HEK293 (cell line): ENCODE measurements around the gene FEV.

Experiments used
- CTCF ChIA-PET: fragments of 350-600 bp; formaldehyde crosslinking; extraction: SDS; loops from one replicate; lab custom pipeline; 2021; ENCODE audit warnings: antibody characterized with exemption; lab: Yijun Ruan, JAX
- POLR2A ChIA-PET: fragments of 300-600 bp; formaldehyde crosslinking; extraction: SDS; loops from one replicate; lab custom pipeline; 2020; ENCODE audit warnings: antibody characterized with exemption, inconsistent platforms; lab: Yijun Ruan, JAX
- H3K27ac ChIP-seq: fragments of 200-500 bp; sonication (Bioruptor generic); 2 replicates; pipeline ENCODE4 v1.5.1; 2014; ENCODE audit warnings: low read depth, low read length, control low read depth, inconsistent platforms; ENCODE audit errors: extremely low read depth
- H3K36me3 ChIP-seq, 2 experiments: fragments of 200-500 bp in 1 of 2; sonication (Bioruptor generic) in 1 of 2; 1 replicate in 1 of 2; 2 replicates in 1 of 2; pipeline ENCODE4 v1.5.1; 2014 to 2017; ENCODE audit warnings: inconsistent platforms in 2 of 2, low read length in 2 of 2; ENCODE audit not compliant: control insufficient read depth in 2 of 2, insufficient read depth in 1 of 2
- H3K4me1 ChIP-seq: fragments of 200-500 bp; sonication (Bioruptor generic); 2 replicates; pipeline ENCODE4 v1.5.1; 2014; ENCODE audit warnings: mild to moderate bottlenecking, low read length, inconsistent platforms; ENCODE audit not compliant: control insufficient read depth, insufficient read depth
- H3K4me3 ChIP-seq: 2 replicates; pipeline ENCODE4 v1.5.1; 2011; ENCODE audit warnings: low read depth, mild to moderate bottlenecking, control low read depth, low read length, moderate library complexity
- H3K9me3 ChIP-seq: fragments of 200-500 bp; sonication (Bioruptor generic); 2 replicates; pipeline ENCODE4 v1.5.1; 2014; ENCODE audit warnings: low read depth, low read length, inconsistent platforms; ENCODE audit not compliant: control insufficient read depth, insufficient read depth
- EGR2 ChIP-seq: fragments of 450-650 bp; formaldehyde crosslinking; IDR thresholded peaks from 2 replicates; pipeline ENCODE4 v1.5.1; 2016; ENCODE audit warnings: low read depth, missing biosample characterization, missing genetic modification characterization
- FEZF1 ChIP-seq: fragments of 450-650 bp; formaldehyde crosslinking; IDR thresholded peaks from 2 replicates; pipeline ENCODE4 v1.5.1; 2016; ENCODE audit warnings: missing biosample characterization, missing genetic modification characterization
- GLI2 ChIP-seq: fragments of 450-650 bp; formaldehyde crosslinking; IDR thresholded peaks from 2 replicates; pipeline ENCODE4; 2017; ENCODE audit warnings: missing biosample characterization, missing genetic modification characterization, low read depth, borderline replicate concordance
- GLIS2 ChIP-seq: fragments of 450-650 bp; formaldehyde crosslinking; IDR thresholded peaks from 2 replicates; pipeline ENCODE4 v1.5.1; 2016; ENCODE audit warnings: missing biosample characterization, missing genetic modification characterization
- SP7 ChIP-seq: fragments of 450-650 bp; formaldehyde crosslinking; IDR thresholded peaks from 2 replicates; pipeline ENCODE4 v1.5.1; 2016; ENCODE audit warnings: missing biosample characterization, missing genetic modification characterization
- ZBTB17 ChIP-seq: fragments of 450-650 bp; formaldehyde crosslinking; IDR thresholded peaks from 2 replicates; pipeline ENCODE4 v1.5.1; 2016; ENCODE audit warnings: missing biosample characterization, missing genetic modification characterization
- ZIC2 ChIP-seq: fragments of 450-650 bp; formaldehyde crosslinking; IDR thresholded peaks from 2 replicates; pipeline ENCODE4 v1.5.1; 2016; ENCODE audit warnings: missing biosample characterization, missing genetic modification characterization
- ZNF530 ChIP-seq: fragments of 450-650 bp; formaldehyde crosslinking; IDR thresholded peaks from 2 replicates; pipeline ENCODE4 v1.5.1; 2016; ENCODE audit warnings: low read depth, missing biosample characterization, missing genetic modification characterization
- ZNF558 ChIP-seq: fragments of 450-650 bp; formaldehyde crosslinking; IDR thresholded peaks from 2 replicates; pipeline ENCODE4 v1.5.1; 2016; ENCODE audit warnings: missing biosample characterization, missing genetic modification characterization
- ZNF585B ChIP-seq: fragments of 450-650 bp; formaldehyde crosslinking; IDR thresholded peaks from 2 replicates; pipeline ENCODE4 v1.5.1; 2016; ENCODE audit warnings: missing biosample characterization, missing genetic modification characterization
- ZNF596 ChIP-seq: fragments of 450-650 bp; IDR thresholded peaks from 2 replicates; pipeline ENCODE4 v1.5.0; 2018; ENCODE audit warnings: missing biosample characterization, mild to moderate bottlenecking, missing genetic modification characterization, moderate library complexity
- ZNF645 ChIP-seq: fragments of 450-650 bp; formaldehyde crosslinking; IDR thresholded peaks from 2 replicates; pipeline ENCODE4; 2016; ENCODE audit warnings: missing biosample characterization, missing genetic modification characterization
- ZNF692 ChIP-seq: fragments of 450-650 bp; formaldehyde crosslinking; IDR thresholded peaks from 2 replicates; pipeline ENCODE4 v1.5.1; 2016; ENCODE audit warnings: missing biosample characterization, missing genetic modification characterization
- ZNF704 ChIP-seq: fragments of 450-650 bp; formaldehyde crosslinking; IDR thresholded peaks from 2 replicates; pipeline ENCODE4 v1.5.1; 2016; ENCODE audit warnings: missing biosample characterization, missing genetic modification characterization
- ZNF777 ChIP-seq: fragments of 450-650 bp; formaldehyde crosslinking; IDR thresholded peaks from 2 replicates; pipeline ENCODE4 v1.5.1; 2017; ENCODE audit warnings: missing biosample characterization, missing genetic modification characterization, borderline replicate concordance
- ZNF791 ChIP-seq: fragments of 450-650 bp; formaldehyde crosslinking; IDR thresholded peaks from 2 replicates; pipeline ENCODE4 v1.5.1; 2016; ENCODE audit warnings: missing biosample characterization, missing genetic modification characterization
- ZNF843 ChIP-seq: fragments of 450-650 bp; formaldehyde crosslinking; IDR thresholded peaks from 2 replicates; pipeline ENCODE4 v1.5.1; 2016; ENCODE audit warnings: missing biosample characterization, missing genetic modification characterization
- TF ChIP-seq, protein P1 (sequence below): fragments of 450-650 bp; formaldehyde crosslinking; conservative IDR thresholded peaks from 2 replicates; pipeline ENCODE4 v1.5.1; 2016; ENCODE audit warnings: low read depth, missing biosample characterization, missing genetic modification characterization
- TF ChIP-seq, protein P2 (sequence below): fragments of 450-650 bp; formaldehyde crosslinking; IDR thresholded peaks from 2 replicates; pipeline ENCODE4 v1.5.1; 2016; ENCODE audit warnings: missing biosample characterization, missing genetic modification characterization, low read depth
- TF ChIP-seq, protein P3 (sequence below): fragments of 450-650 bp; formaldehyde crosslinking; optimal IDR thresholded peaks from 2 replicates; pipeline ENCODE3; 2016; ENCODE audit warnings: missing biosample characterization, mild to moderate bottlenecking, missing genetic modification characterization

Gene FEV

DNA sequence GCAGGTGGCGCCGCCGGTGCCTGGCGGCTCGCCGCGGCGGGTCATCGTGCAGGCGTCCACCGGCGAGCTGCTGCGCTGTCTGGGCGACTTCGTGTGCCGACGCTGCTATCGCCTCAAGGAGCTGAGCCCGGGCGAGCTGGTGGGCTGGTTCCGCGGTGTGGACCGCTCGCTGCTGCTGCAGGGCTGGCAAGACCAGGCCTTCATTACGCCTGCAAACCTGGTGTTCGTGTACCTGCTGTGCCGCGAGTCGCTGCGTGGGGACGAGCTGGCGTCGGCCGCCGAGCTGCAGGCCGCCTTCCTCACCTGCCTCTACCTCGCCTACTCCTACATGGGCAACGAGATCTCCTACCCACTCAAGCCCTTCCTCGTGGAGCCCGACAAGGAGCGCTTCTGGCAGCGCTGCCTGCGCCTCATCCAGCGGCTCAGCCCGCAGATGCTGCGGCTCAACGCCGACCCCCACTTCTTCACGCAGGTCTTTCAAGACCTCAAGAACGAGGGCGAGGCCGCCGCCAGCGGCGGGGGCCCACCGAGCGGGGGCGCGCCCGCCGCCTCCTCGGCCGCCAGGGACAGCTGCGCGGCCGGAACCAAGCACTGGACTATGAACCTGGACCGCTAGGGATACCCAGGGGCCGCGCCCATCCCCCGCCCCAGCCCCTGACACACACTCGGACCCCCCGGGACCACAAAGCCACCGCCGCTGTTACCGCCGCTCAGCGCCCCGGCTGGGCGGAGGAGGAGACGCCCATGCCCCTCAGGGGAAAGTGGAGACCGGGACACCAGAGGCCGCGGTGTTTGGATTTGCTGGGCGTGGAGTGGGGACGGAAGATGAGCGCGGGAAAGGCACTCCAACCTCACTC is 24.4 kb downstream of the FEV start (continued):
- TF ChIP-seq ZNF645 (tag by site-specific recombination) (no peak), SP7 (tag by site-specific recombination) (no peak), GLI2 (tag by site-specific recombination) (no peak), EGR2 (tag by site-specific recombination) (peak; percentile 12; the same call in 1 of the 2 replicates), ZNF692 (tag by site-specific recombination) (peak; percentile 52), ZNF530 (tag by site-specific recombination) (no peak), ZNF777 (tag by site-specific recombination) (no peak)
- TF ChIP-seq, protein P1, sequence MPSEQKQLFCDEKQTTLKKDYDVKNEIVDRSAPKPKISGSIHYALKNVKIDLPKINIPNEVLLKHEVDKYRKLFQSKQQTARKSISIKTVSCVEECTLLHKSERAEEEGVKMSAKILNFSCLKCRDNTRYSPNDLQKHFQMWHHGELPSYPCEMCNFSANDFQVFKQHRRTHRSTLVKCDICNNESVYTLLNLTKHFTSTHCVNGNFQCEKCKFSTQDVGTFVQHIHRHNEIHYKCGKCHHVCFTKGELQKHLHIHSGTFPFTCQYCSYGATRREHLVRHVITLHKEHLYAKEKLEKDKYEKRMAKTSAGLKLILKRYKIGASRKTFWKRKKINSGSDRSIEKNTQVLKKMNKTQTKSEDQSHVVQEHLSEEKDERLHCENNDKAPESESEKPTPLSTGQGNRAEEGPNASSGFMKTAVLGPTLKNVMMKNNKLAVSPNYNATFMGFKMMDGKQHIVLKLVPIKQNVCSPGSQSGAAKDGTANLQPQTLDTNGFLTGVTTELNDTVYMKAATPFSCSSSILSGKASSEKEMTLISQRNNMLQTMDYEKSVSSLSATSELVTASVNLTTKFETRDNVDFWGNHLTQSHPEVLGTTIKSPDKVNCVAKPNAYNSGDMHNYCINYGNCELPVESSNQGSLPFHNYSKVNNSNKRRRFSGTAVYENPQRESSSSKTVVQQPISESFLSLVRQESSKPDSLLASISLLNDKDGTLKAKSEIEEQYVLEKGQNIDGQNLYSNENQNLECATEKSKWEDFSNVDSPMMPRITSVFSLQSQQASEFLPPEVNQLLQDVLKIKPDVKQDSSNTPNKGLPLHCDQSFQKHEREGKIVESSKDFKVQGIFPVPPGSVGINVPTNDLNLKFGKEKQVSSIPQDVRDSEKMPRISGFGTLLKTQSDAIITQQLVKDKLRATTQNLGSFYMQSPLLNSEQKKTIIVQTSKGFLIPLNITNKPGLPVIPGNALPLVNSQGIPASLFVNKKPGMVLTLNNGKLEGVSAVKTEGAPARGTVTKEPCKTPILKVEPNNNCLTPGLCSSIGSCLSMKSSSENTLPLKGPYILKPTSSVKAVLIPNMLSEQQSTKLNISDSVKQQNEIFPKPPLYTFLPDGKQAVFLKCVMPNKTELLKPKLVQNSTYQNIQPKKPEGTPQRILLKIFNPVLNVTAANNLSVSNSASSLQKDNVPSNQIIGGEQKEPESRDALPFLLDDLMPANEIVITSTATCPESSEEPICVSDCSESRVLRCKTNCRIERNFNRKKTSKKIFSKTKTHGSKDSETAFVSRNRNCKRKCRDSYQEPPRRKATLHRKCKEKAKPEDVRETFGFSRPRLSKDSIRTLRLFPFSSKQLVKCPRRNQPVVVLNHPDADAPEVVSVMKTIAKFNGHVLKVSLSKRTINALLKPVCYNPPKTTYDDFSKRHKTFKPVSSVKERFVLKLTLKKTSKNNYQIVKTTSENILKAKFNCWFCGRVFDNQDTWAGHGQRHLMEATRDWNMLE (tag by site-specific recombination): no peak
- TF ChIP-seq, protein P2, sequence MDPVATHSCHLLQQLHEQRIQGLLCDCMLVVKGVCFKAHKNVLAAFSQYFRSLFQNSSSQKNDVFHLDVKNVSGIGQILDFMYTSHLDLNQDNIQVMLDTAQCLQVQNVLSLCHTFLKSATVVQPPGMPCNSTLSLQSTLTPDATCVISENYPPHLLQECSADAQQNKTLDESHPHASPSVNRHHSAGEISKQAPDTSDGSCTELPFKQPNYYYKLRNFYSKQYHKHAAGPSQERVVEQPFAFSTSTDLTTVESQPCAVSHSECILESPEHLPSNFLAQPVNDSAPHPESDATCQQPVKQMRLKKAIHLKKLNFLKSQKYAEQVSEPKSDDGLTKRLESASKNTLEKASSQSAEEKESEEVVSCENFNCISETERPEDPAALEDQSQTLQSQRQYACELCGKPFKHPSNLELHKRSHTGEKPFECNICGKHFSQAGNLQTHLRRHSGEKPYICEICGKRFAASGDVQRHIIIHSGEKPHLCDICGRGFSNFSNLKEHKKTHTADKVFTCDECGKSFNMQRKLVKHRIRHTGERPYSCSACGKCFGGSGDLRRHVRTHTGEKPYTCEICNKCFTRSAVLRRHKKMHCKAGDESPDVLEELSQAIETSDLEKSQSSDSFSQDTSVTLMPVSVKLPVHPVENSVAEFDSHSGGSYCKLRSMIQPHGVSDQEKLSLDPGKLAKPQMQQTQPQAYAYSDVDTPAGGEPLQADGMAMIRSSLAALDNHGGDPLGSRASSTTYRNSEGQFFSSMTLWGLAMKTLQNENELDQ (tag by site-specific recombination): no peak

- H3K36me3 ChIP-seq: no peaks in the 10 kb centered on the region
- no peaks in the 10 kb centered on the region for H3K9me3 ChIP-seq
- H3K4me1 ChIP-seq: peaks cover 9% of the 10 kb centered on the region
- peak overlapping the region; percentile 29 for H3K4me3 ChIP-seq
- no peak overlapping the region for H3K27ac ChIP-seq
- ChIA-PET POLR2A (interaction anchor here (1.0 to 1.2 kb wide), 2 partner anchors 103 to 301 kb away, joined by 3 to 7 read pairs; partner anchors contain the start of genes BCS1L and ZNF142), CTCF (interaction anchor here (0.7 to 2.2 kb wide), 4 partner anchors 42 to 810 kb away, joined by 3 to 7 read pairs (median 3); no protein-coding TSS in a partner anchor)
- 0 out of 2 replicates have a peak, but pooled peaks have one; percentile 17 for TF ChIP-seq ZBTB17
- TF ChIP-seq, protein P3, sequence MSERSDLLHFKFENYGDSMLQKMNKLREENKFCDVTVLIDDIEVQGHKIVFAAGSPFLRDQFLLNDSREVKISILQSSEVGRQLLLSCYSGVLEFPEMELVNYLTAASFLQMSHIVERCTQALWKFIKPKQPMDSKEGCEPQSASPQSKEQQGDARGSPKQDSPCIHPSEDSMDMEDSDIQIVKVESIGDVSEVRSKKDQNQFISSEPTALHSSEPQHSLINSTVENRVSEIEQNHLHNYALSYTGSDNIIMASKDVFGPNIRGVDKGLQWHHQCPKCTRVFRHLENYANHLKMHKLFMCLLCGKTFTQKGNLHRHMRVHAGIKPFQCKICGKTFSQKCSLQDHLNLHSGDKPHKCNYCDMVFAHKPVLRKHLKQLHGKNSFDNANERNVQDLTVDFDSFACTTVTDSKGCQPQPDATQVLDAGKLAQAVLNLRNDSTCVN (tag by site-specific recombination): peak; percentile 38
- TF ChIP-seq ZNF843: no peak
- TF ChIP-seq ZNF777 (tag by site-specific recombination): 0 out of 2 replicates have a peak, but pooled peaks have one; percentile 29
- no peak for TF ChIP-seq ZNF585B
- no peak for TF ChIP-seq ZNF596 (tag by site-specific recombination)
- no peak for TF ChIP-seq ZNF704 (tag by site-specific recombination)
- peak; percentile 22 for TF ChIP-seq ZIC2
- no peak for TF ChIP-seq ZNF558 (tag by site-specific recombination)
- peak; percentile 74 for TF ChIP-seq GLIS2 (tag by site-specific recombination)
- TF ChIP-seq ZNF791 (tag by site-specific recombination): no peak
- TF ChIP-seq FEZF1: no peak
These were observed 25.1 kb downstream of the FEV start for GRCh38 chr2:218959761-218960308.
